Measurements from ENCODE around the gene COX4I2. TPM values are rescaled to one million over a fixed set of nuclear protein-coding genes. Genes with fewer than 3 reads are reported as not detected.

Gene COX4I2
- total and polyA plus RNA-seq, 2 of the 8 experiments (the other 6 are each of a cell fraction or from before 2014, with no cell fraction given) = 0.26 TPM; not detected in 1

- H4K8ac ChIP-seq (ENCODE audit: extremely low read depth, insufficient read depth, low read length) = no peak overlapping the region
- ChIA-PET POLR2A (ENCODE audit: partially characterized antibody) (interaction anchor here (0.9 kb wide), 1 partner anchor 9 kb away, joined by 5 read pairs; no protein-coding TSS in a partner anchor), CTCF (ENCODE audit: partially characterized antibody) (interaction anchor here (0.5 to 6.8 kb wide), 3 partner anchors 21 to 34 kb away, joined by 4 to 49 read pairs (median 42); partner anchors contain the start of gene BCL2L1)
- no peaks in the 10 kb centered on the region for H3K9me3 ChIP-seq (ENCODE audit: insufficient read depth in 2 of 2, low read depth in 1 of 2, low read length in 1 of 2)
- FAIRE-seq = no peak
- H3K4me3 ChIP-seq (ENCODE audit: extremely low read depth in 1 of 4, insufficient read depth in 2 of 4, low read depth in 3 of 4, low read length in 4 of 4) = no peak overlapping the region
- H2BK5ac ChIP-seq (ENCODE audit: low read depth, low read length) = no peak overlapping the region
- H4K91ac ChIP-seq (replicated peaks; ENCODE audit: insufficient read length, low read length) = no peak overlapping the region
- H3K18ac ChIP-seq (ENCODE audit: extremely low read depth, low read length) = no peak overlapping the region
- H3K9ac ChIP-seq (replicated peaks in 1 of 4; ENCODE audit: extremely low read depth in 1 of 4, low read depth in 3 of 4, low read length in 3 of 4) = no peak overlapping the region
- DNase-seq (ENCODE audit: low read depth in 1 of 2, low spot score in 2 of 2) = no peak
- H4K20me1 ChIP-seq (replicated peaks in 1 of 2; ENCODE audit: control insufficient read depth in 1 of 2, insufficient read depth in 2 of 2, low read length in 2 of 2) = no peaks in the 10 kb centered on the region
- H4K5ac ChIP-seq (ENCODE audit: insufficient read length, low read depth, low read length) = no peak overlapping the region
- peaks cover 5 to 15% (median 13%) of the 10 kb centered on the region in 4 experiments for H3K4me1 ChIP-seq (replicated peaks in 1 of 4; ENCODE audit: control insufficient read depth in 3 of 4, insufficient read depth in 4 of 4, low read length in 3 of 4)
- H2BK12ac ChIP-seq (ENCODE audit: low read depth, low read length) = no peak overlapping the region
- no peak overlapping the region for H3K14ac ChIP-seq (ENCODE audit: insufficient read length)
- no peak for TF ChIP-seq SP1 (IDR thresholded peaks at IDR 0.05; ENCODE audit: low read depth, low read length)
- no peak for TF ChIP-seq CTBP2 (IDR thresholded peaks at IDR 0.05; ENCODE audit: borderline replicate concordance, insufficient read depth, insufficient read length, low read length)
- TF ChIP-seq NANOG (IDR thresholded peaks at IDR 0.05; ENCODE audit: insufficient read depth, low read depth, low read length, poor library complexity, severe bottlenecking) = no peak
- no peak for TF ChIP-seq POU5F1 (IDR thresholded peaks at IDR 0.05; ENCODE audit: low read depth, low read length)
- no peak for TF ChIP-seq ATF2 (IDR thresholded peaks at IDR 0.05; ENCODE audit: low read length)
- no peak for TF ChIP-seq SP2 (IDR thresholded peaks at IDR 0.05; ENCODE audit: low read length)
- TF ChIP-seq ZNF274 (IDR thresholded peaks at IDR 0.05; ENCODE audit: borderline replicate concordance, extremely low read depth, low read length) = no peak
- no peak for TF ChIP-seq HDAC2 (IDR thresholded peaks at IDR 0.05; ENCODE audit: borderline replicate concordance in 1 of 2, low read depth in 2 of 2, low read length in 2 of 2)
- TF ChIP-seq TBP (IDR thresholded peaks at IDR 0.05; ENCODE audit: low read depth, low read length) = no peak
- TF ChIP-seq HDAC6 (IDR thresholded peaks at IDR 0.05; ENCODE audit: low read depth, low read length) = no peak
- TF ChIP-seq CBX8 (IDR thresholded peaks at IDR 0.05; ENCODE audit: borderline replicate concordance, low read depth, low read length) = no peak
- no peak overlapping the region for H2AFZ ChIP-seq (ENCODE audit: low read length)
- peaks cover 0 to 5% (median 0%) of the 10 kb centered on the region in 4 experiments; a peak in 1 of 8 replicates for H3K36me3 ChIP-seq (ENCODE audit: control insufficient read depth in 2 of 4, insufficient read depth in 4 of 4, low read length in 3 of 4)
- H3K4me2 ChIP-seq (ENCODE audit: insufficient read depth in 1 of 2, low read depth in 2 of 2, low read length in 2 of 2) = no peak overlapping the region
- H2AK5ac ChIP-seq (ENCODE audit: low read depth, low read length) = no peak overlapping the region
- 89% methylated on average over 4 of the region's 5 CpGs; no CpG with 5 or more reads in 1 of the 2 experiments for WGBS, 2 experiments (ENCODE audit: extremely low coverage in 1 of 2, insufficient coverage in 1 of 2, insufficient read length in 1 of 2, insufficient replicate concordance in 2 of 2, low coverage in 1 of 2, low lambda C conversion rate in 2 of 2, missing lambda C conversion rate in 1 of 2)
- no peaks in the 10 kb centered on the region for H3K23me2 ChIP-seq (ENCODE audit: low read depth, low read length)
- H3K23ac ChIP-seq (ENCODE audit: insufficient read length) = no peak overlapping the region
- H3K27ac ChIP-seq (ENCODE audit: low read depth, low read length) = no peak overlapping the region
- H3K79me1 ChIP-seq (ENCODE audit: low read depth, low read length) = peaks cover 2% of the 10 kb centered on the region; the same call in 1 of the 2 replicates
- H2BK120ac ChIP-seq (replicated peaks; ENCODE audit: low read depth, low read length) = no peak overlapping the region
- peaks cover 0 to 47% of the 10 kb centered on the region in 2 experiments; a peak in 2 of 4 replicates for H3K79me2 ChIP-seq (ENCODE audit: control insufficient read depth in 1 of 2, insufficient read depth in 2 of 2, low read length in 2 of 2)
- H3K27me3 ChIP-seq (replicated peaks in 1 of 4; ENCODE audit: control insufficient read depth in 3 of 4, extremely low read depth in 1 of 4, insufficient read depth in 3 of 4, low read length in 3 of 4) = no peaks in the 10 kb centered on the region
- no peak overlapping the region for H2BK20ac ChIP-seq (ENCODE audit: low read length)
- H3K4ac ChIP-seq (replicated peaks; ENCODE audit: insufficient read length, low read depth, low read length) = no peak overlapping the region
- H2BK15ac ChIP-seq (ENCODE audit: low read length) = no peak overlapping the region
- H3K56ac ChIP-seq (replicated peaks; ENCODE audit: insufficient read length, low read depth, low read length) = no peak overlapping the region
Observed at GRCh38 chr20:31689141-31689540, 51.4 kb downstream of the COX4I2 start.

Data from H1 (cell line).